AG09319 (cell line): ENCODE results near the gene FGD3.

Experiments
- DNase-seq: peaks from one replicate; pipeline ENCODE4 v3.0.0-alpha.2; 2010; ENCODE audit warnings: low read depth; ENCODE audit errors: extremely low read depth
- CTCF ChIP-seq: IDR thresholded peaks from 2 replicates; pipeline ENCODE4 v1.5.1; 2011; ENCODE audit warnings: low read depth, mild to moderate bottlenecking, inconsistent platforms, low read length, moderate library complexity

The FGD3 gene

GRCh38 chr9:92971121-92971520 is 23.8 kb downstream of the FGD3 start:
- DNase-seq = no peak
- no peak for TF ChIP-seq CTCF

GRCh38 chr9:92971776-92972175 is 24.5 kb downstream of the FGD3 start:
- TF ChIP-seq CTCF = no peak
- no peak for DNase-seq

GRCh38 chr9:92973700-92974099 is 26.4 kb downstream of the FGD3 start:
- DNase-seq = no peak
- no peak for TF ChIP-seq CTCF

GRCh38 chr9:92974161-92974661 is 26.9 kb downstream of the FGD3 start:
- no peak for DNase-seq
- TF ChIP-seq CTCF = no peak

GRCh38 chr9:92974761-92975755 is 27.7 kb downstream of the FGD3 start:
- no peak for DNase-seq
- no peak for TF ChIP-seq CTCF

- DNase-seq = no peak
- TF ChIP-seq CTCF = no peak
Observed at GRCh38 chr9:92976431-92976830, 29.1 kb downstream of the FGD3 start.

- TF ChIP-seq CTCF = no peak
- DNase-seq = no peak
Observed at GRCh38 chr9:92977279-92977678, 30.0 kb downstream of the FGD3 start.
